ENCODE results near the gene CRB3. TPM values are rescaled to one million over a fixed set of nuclear protein-coding genes. Genes with fewer than 3 reads are reported as not detected.

Gene CRB3, protein sequence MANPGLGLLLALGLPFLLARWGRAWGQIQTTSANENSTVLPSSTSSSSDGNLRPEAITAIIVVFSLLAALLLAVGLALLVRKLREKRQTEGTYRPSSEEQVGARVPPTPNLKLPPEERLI
- total RNA-seq = not detected in 2 replicates

GRCh38 chr19:6464070-6464873 lies at the start of gene CRB3:
Gene CRB3, plus strand, starts transcription at chr19:6464271. Its CDS starts 431 bp downstream, at chr19:6464702.

DNA sequence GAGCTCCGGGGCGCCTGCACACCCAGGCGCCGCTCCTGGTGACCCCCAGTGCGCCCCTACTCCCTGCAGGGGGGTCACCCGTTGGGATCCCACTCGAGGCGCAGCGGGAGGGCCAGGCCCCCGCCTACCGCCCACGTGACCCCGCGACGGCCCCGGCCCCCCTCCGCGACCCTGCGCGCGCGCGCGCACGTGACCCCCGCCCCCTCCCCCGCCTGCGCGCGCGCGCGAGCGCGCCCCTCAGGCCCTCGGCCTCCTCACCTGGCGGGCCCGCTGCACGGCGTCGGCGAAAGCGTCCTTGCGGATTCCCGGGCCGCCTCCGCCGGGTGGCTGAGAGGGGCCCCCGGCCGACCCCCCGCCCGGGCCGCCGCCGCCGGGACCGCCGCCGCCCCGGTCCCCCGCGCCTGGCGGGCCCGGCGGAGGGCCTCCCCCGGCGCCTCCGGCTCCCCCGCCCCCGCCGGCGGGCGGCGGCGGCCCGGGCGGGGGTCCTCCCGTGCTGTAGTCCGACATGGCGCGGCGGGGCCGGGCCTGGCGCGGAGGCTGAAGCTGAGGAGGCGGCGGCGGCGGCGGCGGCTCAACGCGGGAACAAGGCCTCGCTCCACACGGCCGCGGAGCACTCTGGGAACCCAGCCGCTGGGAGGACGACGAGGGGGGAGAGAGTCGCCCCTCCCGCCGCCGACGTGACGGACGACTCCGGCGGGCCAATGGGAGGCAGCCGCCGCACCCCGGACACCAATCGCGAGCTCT lies 39.7 kb upstream of the CRB3 start, which contains the start of gene KHSRP:
TSS of gene KHSRP (minus strand) at position 617 of the 744 bp plus-strand sequence. CDS start at position 507, 110 bp downstream.

DNA sequence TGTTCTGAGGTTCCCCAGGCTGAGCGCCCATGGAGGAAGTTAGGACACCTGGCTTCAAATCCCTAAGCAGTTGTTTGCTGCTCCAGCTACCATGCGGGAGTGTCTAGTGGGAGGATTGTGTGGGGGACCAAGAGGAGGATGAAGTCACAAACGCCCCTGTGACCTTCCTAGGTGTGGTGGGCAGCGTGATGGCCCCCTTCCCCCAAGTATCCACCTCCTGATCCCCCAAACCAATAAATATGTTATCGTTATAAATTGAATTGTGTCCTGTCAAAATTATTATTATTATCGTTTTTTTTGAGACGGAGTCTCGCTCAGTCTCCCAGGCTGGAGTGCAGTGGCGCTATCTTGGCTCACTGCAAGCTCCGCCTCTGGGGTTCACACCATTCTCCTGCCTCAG lies 30.4 kb upstream of the CRB3 start, which contains the start of gene SLC25A41:
TSS of gene SLC25A41 (minus strand) at position 101 of the 400 bp plus-strand sequence. CDS start at position 31, 70 bp downstream.

DNA sequence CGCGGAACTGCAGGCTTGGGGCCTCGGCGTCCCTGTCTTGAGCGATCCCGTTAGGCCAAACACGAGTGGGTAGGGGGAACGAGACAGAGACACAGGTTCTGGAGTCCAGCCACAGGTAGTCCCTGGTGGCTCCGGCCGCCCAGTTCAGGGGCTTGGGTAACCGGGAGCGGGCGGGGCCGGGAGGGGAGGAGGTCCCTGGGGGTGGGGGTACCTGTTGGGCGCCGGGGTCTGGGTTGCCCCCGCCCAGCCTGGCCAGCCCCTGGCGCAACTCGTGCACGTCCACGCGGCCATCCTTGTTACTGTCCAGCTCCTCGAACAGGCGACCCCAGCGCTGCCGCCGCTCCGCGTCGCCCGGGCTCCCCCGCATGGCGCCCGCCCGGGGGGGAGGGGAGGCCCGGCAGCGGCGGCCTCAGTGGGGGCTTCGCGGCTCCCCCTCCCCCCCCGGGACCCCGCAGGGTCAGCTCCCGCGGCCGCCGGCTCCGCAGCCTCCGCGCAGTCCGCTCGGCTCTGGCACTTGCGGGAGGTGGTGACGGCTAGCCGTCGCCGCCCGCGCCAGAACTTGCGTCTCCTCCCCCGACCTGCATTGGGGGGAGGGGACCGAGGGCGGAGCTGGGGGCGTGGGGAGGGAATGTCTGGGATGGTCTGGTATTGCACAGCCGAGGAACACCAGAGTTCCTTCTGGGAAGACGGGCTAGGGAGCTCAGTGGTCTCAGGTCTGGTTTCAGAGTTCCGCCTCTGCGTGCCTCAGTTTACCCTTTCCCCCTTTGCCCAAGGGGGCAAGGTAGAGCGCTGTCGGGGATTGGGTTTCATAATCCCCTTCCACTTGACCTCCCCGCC lies 4.6 kb upstream of the CRB3 start, which contains the start of gene SLC25A23:
TSS of gene SLC25A23 (minus strand) at position 531 of the 837 bp plus-strand sequence. CDS start at position 367, 164 bp downstream.

GRCh38 chr19:6481541-6482342 lies 17.7 kb downstream of the CRB3 start, which contains the start of gene DENND1C:
Gene DENND1C, minus strand, starts transcription at chr19:6481787. Its CDS starts 92 bp downstream, at chr19:6481695.

GRCh38 chr19:6501740-6502648 lies 37.9 kb downstream of the CRB3 start, which contains the start of gene TUBB4A:
Gene TUBB4A, minus strand, starts transcription at chr19:6502309. Its CDS starts 97 bp downstream, at chr19:6502212.

Other genes starting within 250 kb of the CRB3 start
- 3.3 and 3.9 TPM in 2 replicates for gene MLLT1, start 184.3 kb upstream of the CRB3 start, total RNA-seq
- gene ACER1, start 130.7 kb upstream of the CRB3 start, total RNA-seq = not detected in 2 replicates
- gene CLPP, start 102.7 kb upstream of the CRB3 start, total RNA-seq = 63.8 and 73.7 TPM in 2 replicates
- gene ALKBH7, start 91.5 kb upstream of the CRB3 start, total RNA-seq = 40.3 and 74.1 TPM in 2 replicates
- 0.61 and 1.3 TPM in 2 replicates for gene PSPN, start 88.3 kb upstream of the CRB3 start, total RNA-seq
- gene GTF2F1, start 71.1 kb upstream of the CRB3 start, total RNA-seq = 48.6 and 50.3 TPM in 2 replicates
- 83.5 and 96.2 TPM in 2 replicates for gene KHSRP, start 39.5 kb upstream of the CRB3 start, total RNA-seq
- gene SLC25A41, start 30.5 kb upstream of the CRB3 start, total RNA-seq = not detected in 2 replicates
- gene SLC25A23, start 4.5 kb upstream of the CRB3 start, total RNA-seq = 19.2 and 32.8 TPM in 2 replicates
- not detected in 2 replicates for gene DENND1C, start 17.5 kb downstream of the CRB3 start, total RNA-seq
- not detected in 2 replicates for gene TUBB4A, start 38.0 kb downstream of the CRB3 start, total RNA-seq
- 0.30 and 0.65 TPM in 2 replicates for gene TNFSF9, start 66.8 kb downstream of the CRB3 start, total RNA-seq
- not detected in 2 replicates for gene CD70, start 126.9 kb downstream of the CRB3 start, total RNA-seq
- gene TNFSF14, start 205.9 kb downstream of the CRB3 start, total RNA-seq = not detected in 2 replicates